HEK293T (cell line): ENCODE data around the gene KAT6B.
"Not testable (repeated sequence)": the region's sequence is repeated elsewhere in the genome, so short reads cannot be mapped to it uniquely, and the experiment has no call there.

Experiments
- CTCF ChIA-PET: fragments of 350-600 bp; formaldehyde crosslinking; extraction: SDS; loops from one replicate; lab custom pipeline; 2021; ENCODE audit warnings: antibody characterized with exemption, inconsistent platforms; lab: Yijun Ruan, JAX
- POLR2A ChIA-PET: fragments of 350-600 bp; formaldehyde crosslinking; extraction: SDS; loops from one replicate; lab custom pipeline; 2020; ENCODE audit warnings: antibody characterized with exemption, inconsistent platforms; lab: Yijun Ruan, JAX
- DNase-seq: peaks from one replicate; pipeline ENCODE4 v3.0.0; 2012; ENCODE audit warnings: mixed read lengths; ENCODE audit errors: extremely low spot score
- ARNT ChIP-seq: fragments of 450-650 bp; IDR thresholded peaks from 2 replicates; pipeline ENCODE4 v1.6.1; 2017; ENCODE audit warnings: mild to moderate bottlenecking
- BHLHE40 ChIP-seq: fragments of 450-650 bp; IDR thresholded peaks from 2 replicates; pipeline ENCODE4 v1.6.1; 2016; ENCODE audit warnings: mild to moderate bottlenecking, moderate library complexity, borderline replicate concordance
- CTBP1 ChIP-seq: fragments of 450-650 bp; IDR thresholded peaks from 2 replicates; pipeline ENCODE4 v1.6.1; 2016; ENCODE audit warnings: borderline replicate concordance
- ELF4 ChIP-seq: fragments of 450-650 bp; IDR thresholded peaks from 2 replicates; pipeline ENCODE4 v1.6.1; 2017; ENCODE audit warnings: antibody characterized with exemption
- FOXA1 ChIP-seq: fragments of 450-650 bp; IDR thresholded peaks from 2 replicates; pipeline ENCODE4 v1.6.1; 2016; ENCODE audit warnings: mild to moderate bottlenecking
- FOXK2 ChIP-seq: fragments of 450-650 bp; IDR thresholded peaks from 2 replicates; pipeline ENCODE4 v1.6.1; 2016; ENCODE audit warnings: mild to moderate bottlenecking
- FOXM1 ChIP-seq: fragments of 450-650 bp; IDR thresholded peaks from 2 replicates; pipeline ENCODE4 v1.6.1; 2017; ENCODE audit warnings: mild to moderate bottlenecking, borderline replicate concordance
- HDGF ChIP-seq: fragments of 450-650 bp; IDR thresholded peaks from 2 replicates; pipeline ENCODE4 v1.6.1; 2017; ENCODE audit warnings: antibody characterized with exemption, borderline replicate concordance
- L3MBTL2 ChIP-seq: fragments of 450-650 bp; conservative IDR thresholded peaks from 2 replicates; pipeline ENCODE4 v1.6.1; 2016; ENCODE audit warnings: mild to moderate bottlenecking
- LEF1 ChIP-seq: fragments of 450-650 bp; IDR thresholded peaks from 2 replicates; pipeline ENCODE4 v1.6.1; 2017; ENCODE audit warnings: mild to moderate bottlenecking, borderline replicate concordance
- NFRKB ChIP-seq: fragments of 450-650 bp; IDR thresholded peaks from 2 replicates; pipeline ENCODE4 v1.6.1; 2016; ENCODE audit warnings: mild to moderate bottlenecking, moderate library complexity
- PKNOX1 ChIP-seq: fragments of 450-650 bp; IDR thresholded peaks from 2 replicates; pipeline ENCODE4 v1.6.1; 2016
- SP1 ChIP-seq: fragments of 450-650 bp; IDR thresholded peaks from 2 replicates; pipeline ENCODE4 v1.6.1; 2017
- SUZ12 ChIP-seq: fragments of 450-650 bp; IDR thresholded peaks from 2 replicates; pipeline ENCODE4 v1.6.1; 2016; ENCODE audit warnings: mild to moderate bottlenecking
- TARDBP ChIP-seq: fragments of 450-650 bp; IDR thresholded peaks from 2 replicates; pipeline ENCODE4 v1.6.1; 2016
- ZNF384 ChIP-seq: fragments of 450-650 bp; IDR thresholded peaks from 2 replicates; pipeline ENCODE4 v1.6.1; 2016

KAT6B gene

GRCh38 chr10:74912682-74913081, 86.3 kb downstream of the KAT6B start:
- CTCF ChIA-PET = no interaction called here
- POLR2A ChIA-PET = no interaction called here
- no peak for DNase-seq
- TF ChIP-seq FOXA1 = no peak
- TF ChIP-seq FOXM1 = no peak
- no peak for TF ChIP-seq LEF1
- no peak for TF ChIP-seq BHLHE40
- no peak for TF ChIP-seq ELF4
- no peak for TF ChIP-seq ZNF384
- TF ChIP-seq TARDBP = no peak

GRCh38 chr10:74913377-74913979, 87.1 kb downstream of the KAT6B start:
- POLR2A ChIA-PET = no interaction called here
- no peak for TF ChIP-seq SP1
- no peak for TF ChIP-seq BHLHE40
- no peak for TF ChIP-seq CTBP1
- no peak for TF ChIP-seq SUZ12
- TF ChIP-seq ZNF384 = no peak
- no peak for TF ChIP-seq L3MBTL2
- TF ChIP-seq LEF1 = no peak
- TF ChIP-seq TARDBP = no peak
- TF ChIP-seq FOXK2 = no peak
- DNase-seq = no peak
- CTCF ChIA-PET = no interaction called here

GRCh38 chr10:74916283-74916682, 89.9 kb downstream of the KAT6B start:
- TF ChIP-seq PKNOX1 (no peak), LEF1 (no peak), ZNF384 (no peak), CTBP1 (no peak), FOXM1 (no peak), ARNT (no peak), SP1 (no peak), ELF4 (no peak), BHLHE40 (no peak), FOXA1 (no peak), L3MBTL2 (no peak), TARDBP (no peak), NFRKB (no peak), HDGF (no peak), SUZ12 (no peak), FOXK2 (no peak)
- POLR2A ChIA-PET = no interaction called here
- CTCF ChIA-PET = no interaction called here
- DNase-seq = no peak

GRCh38 chr10:74917481-74918077, 91.2 kb downstream of the KAT6B start:
- ChIA-PET CTCF (interaction anchor here (0.7 kb wide), 1 partner anchor 17 kb away, joined by 4 read pairs; no protein-coding TSS in a partner anchor), POLR2A (no interaction called here)
- DNase-seq = no peak
- no peak for TF ChIP-seq LEF1
- no peak for TF ChIP-seq SUZ12
- TF ChIP-seq FOXA1 = no peak
- no peak for TF ChIP-seq HDGF
- no peak for TF ChIP-seq PKNOX1
- no peak for TF ChIP-seq CTBP1
- TF ChIP-seq FOXK2 = no peak
- TF ChIP-seq SP1 = no peak
- no peak for TF ChIP-seq TARDBP
- no peak for TF ChIP-seq ELF4
- TF ChIP-seq L3MBTL2 = no peak
- no peak for TF ChIP-seq NFRKB
- no peak for TF ChIP-seq ARNT

- ChIA-PET POLR2A (no interaction called here), CTCF (interaction anchor here (0.7 kb wide), 1 partner anchor 172 kb away, joined by 5 read pairs; no protein-coding TSS in a partner anchor)
- TF ChIP-seq HDGF = no peak
- TF ChIP-seq NFRKB = no peak
- TF ChIP-seq LEF1 = no peak
- no peak for TF ChIP-seq FOXA1
- TF ChIP-seq ZNF384 = no peak
- TF ChIP-seq FOXM1 = no peak
- TF ChIP-seq SUZ12 = no peak
- no peak for TF ChIP-seq ARNT
- no peak for DNase-seq
Measured at GRCh38 chr10:74919671-74920070, 93.3 kb downstream of the KAT6B start.

- POLR2A ChIA-PET, DNase-seq: not testable (repeated sequence)
- CTCF ChIA-PET = interaction anchor here (0.6 to 0.7 kb wide), 2 partner anchors 117 to 1818 kb away, joined by 4 to 7 read pairs; no protein-coding TSS in a partner anchor
Measured at GRCh38 chr10:74921070-74921469, 94.7 kb downstream of the KAT6B start.

- DNase-seq = peak; percentile 38
- TF ChIP-seq PKNOX1 (peak; percentile 70), CTBP1 (peak; percentile 56; the same call in 1 of the 2 replicates), FOXA1 (no peak)
- ChIA-PET POLR2A (no interaction called here), CTCF (no interaction called here)
Measured at GRCh38 chr10:74921744-74922143, 95.3 kb downstream of the KAT6B start.
